ENCODE data around the gene UAP1L1. TPM values are rescaled to one million over a fixed set of nuclear protein-coding genes. Genes with fewer than 3 reads are reported as not detected.

UAP1L1 gene
- total RNA-seq, 1 donor: 6.2 TPM

DNA sequence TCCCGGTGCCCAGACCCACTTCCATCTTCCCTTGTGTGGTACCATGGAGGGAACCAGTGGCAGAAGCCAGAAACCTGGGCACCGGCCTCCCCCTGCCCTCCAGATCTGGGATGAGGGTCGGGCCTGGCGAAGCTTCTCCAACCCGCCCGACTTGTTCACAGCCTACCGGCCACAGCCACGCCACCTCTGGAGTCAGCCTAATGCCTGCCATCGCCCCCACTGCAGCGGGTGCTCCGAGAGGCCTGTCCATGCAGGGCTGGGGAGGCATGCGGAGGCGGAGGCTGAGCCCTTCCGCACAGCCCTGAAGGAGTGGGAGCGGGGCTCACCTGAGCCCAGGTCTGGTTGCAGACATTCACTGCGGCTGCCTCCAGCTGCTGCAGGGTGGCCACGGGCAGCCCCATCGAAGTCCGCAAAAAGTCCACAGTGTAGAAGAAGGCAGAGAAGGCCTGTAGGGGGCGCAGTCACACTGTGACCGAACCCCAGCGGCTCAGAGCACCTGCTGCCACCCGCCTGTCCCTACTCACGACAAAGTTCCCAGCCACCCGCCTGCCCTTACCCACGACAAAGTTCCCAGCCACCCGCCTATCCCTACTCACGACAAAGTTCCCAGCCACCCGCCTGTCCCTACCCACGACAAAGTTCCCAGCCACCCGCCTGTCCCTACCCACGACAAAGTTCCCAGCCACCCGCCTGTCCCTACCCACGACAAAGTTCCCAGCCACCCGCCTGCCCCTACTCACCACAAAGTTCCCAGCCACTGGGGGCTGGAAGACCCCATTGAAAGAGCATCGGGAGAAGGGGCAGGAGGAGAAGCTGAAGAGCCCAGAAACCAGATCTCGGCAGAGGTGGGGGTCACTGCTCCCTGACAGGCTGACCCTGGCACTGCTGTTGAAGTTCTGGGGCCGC, 27.5 kb upstream of the UAP1L1 start:
- Histone ChIP-seq H3K4me3 (ENCODE audit: low read length) (no peak overlapping the region), H3K27me3 (ENCODE audit: insufficient read depth, low read length) (peaks cover 61% of the 10 kb centered on the region), H3K4me1 (ENCODE audit: insufficient read depth, low read length) (peaks cover 30% of the 10 kb centered on the region), H3K9me3 (ENCODE audit: low read depth, low read length) (no peaks in the 10 kb centered on the region)

DNA sequence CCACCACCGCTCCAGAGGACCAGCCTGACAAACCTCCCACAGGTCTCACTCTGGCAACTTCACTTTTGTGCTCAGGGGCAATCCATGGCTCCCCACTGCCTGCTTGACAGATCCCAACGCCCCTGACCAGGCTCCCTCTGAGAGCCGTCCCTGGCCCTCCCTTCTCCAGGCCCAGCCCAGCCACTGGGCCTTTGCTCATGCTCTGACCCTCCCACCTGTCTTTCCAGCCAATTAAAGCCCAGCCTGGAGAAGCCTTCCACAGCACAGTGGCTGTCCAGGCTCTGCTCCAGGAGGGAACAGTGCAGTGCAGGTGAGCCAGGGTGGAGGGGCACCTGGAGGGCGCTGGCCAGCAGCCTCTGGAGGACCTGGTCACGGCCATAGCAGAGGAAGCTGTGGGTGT, 26.7 kb upstream of the UAP1L1 start:
- H3K4me1 ChIP-seq (ENCODE audit: insufficient read depth, low read length): peaks cover 23% of the 10 kb centered on the region
- peaks cover 54% of the 10 kb centered on the region for H3K27me3 ChIP-seq (ENCODE audit: insufficient read depth, low read length)
- no peaks in the 10 kb centered on the region for H3K9me3 ChIP-seq (ENCODE audit: low read depth, low read length)
- no peak overlapping the region for H3K4me3 ChIP-seq (ENCODE audit: low read length)

DNA sequence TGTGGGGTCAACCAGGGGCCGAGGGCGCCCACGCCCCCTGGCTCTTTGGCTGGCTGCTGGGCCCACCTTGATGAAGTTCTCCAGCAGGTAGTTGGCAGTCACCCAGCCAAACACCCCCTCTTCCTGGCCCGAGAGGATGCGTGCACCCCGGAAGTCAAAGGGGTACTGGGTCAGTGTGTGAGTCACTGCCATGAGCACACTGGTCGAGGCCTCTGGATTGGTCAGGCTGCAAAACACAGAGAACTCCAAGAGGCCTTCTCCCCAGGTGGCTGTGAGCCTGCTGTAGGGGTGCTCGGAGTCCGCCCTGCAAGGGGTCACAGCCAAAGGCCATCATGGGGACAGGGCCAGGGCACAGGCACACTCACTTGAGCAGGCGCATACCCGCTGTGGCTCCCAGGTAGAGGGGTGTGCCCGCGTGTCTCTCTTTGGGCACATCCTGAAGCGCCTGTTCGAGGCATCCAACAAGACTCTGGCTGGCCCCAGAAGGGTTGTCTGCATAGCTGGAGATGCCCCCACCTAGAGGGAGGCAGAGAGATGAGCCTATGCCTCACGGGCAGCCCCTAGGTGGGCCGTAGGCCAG, 26.1 kb upstream of the UAP1L1 start:
- peaks cover 51% of the 10 kb centered on the region for H3K27me3 ChIP-seq (ENCODE audit: insufficient read depth, low read length)
- no peaks in the 10 kb centered on the region for H3K9me3 ChIP-seq (ENCODE audit: low read depth, low read length)
- no peak overlapping the region for H3K4me3 ChIP-seq (ENCODE audit: low read length)
- peaks cover 18% of the 10 kb centered on the region for H3K4me1 ChIP-seq (ENCODE audit: insufficient read depth, low read length)

DNA sequence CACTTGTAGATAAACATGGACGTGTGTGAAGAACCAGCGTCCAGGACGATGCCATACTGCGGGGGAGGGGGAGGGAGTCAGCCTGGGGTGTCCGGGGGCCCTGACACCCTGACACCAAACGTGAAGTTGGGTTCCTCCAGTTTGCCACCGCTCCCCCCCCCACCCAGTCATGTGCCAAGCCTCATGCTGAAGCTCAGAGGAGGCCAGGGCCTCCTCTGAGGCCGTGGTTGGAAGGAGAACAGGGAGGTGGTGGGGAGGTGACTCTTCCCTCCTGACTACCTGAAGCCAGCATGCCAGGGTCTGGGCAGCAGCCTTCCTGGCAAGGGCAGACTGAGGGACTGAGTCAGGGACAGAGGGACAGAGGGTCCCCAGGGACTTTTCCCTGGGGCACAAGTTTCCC, 25.0 kb upstream of the UAP1L1 start:
- no peak overlapping the region for H3K4me3 ChIP-seq (ENCODE audit: low read length)
- no peaks in the 10 kb centered on the region for H3K9me3 ChIP-seq (ENCODE audit: low read depth, low read length)
- H3K4me1 ChIP-seq (ENCODE audit: insufficient read depth, low read length): peaks cover 12% of the 10 kb centered on the region
- H3K27me3 ChIP-seq (ENCODE audit: insufficient read depth, low read length): peaks cover 40% of the 10 kb centered on the region

DNA sequence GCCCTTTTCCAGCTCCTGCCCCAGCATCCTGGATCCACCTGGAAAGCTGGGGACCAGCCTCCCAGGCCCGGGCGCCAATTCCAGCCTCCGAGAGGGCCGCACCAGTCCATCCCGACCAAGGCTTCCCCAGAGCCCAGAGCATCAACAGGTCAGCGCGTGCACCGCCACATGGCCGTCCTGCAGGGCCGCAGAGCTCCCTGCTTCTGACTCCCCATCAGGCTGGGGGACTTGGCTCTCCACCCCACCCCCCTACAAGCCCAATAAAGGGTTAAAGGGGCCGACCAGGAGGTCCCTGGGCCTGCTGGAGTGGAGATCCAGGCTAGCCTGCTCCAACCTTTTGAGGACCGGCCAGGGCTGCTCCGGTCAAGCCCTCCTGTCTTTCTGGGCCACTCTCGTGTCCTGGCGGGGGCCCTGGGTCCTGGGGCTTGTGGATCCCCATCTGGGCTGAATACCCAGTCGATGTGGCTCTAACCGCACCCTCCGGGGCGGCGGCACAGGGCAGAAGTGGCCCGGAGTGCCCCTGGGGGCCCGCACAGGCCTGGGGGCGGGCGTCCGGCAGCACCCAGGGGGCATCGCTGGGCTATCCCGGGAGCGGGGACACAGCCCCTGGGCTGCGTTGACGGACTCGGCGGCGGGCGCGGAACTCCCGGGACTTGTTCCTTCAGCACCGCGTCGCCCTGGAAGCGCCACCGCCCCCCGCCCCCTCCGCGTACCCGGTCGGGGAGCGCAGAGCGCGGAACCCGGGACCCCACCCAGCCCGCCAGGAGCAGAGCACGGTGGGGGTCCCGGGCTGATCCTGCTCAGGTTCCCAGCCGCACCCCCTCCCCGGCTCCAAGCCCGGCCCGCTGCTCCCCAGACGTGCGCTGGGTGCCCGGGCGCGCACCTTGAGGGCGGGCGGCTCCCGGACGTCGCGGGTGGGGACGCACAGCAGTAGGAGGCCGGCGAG, 24.0 kb upstream of the UAP1L1 start:
- no peak overlapping the region for H3K4me3 ChIP-seq (ENCODE audit: low read length)

DNA sequence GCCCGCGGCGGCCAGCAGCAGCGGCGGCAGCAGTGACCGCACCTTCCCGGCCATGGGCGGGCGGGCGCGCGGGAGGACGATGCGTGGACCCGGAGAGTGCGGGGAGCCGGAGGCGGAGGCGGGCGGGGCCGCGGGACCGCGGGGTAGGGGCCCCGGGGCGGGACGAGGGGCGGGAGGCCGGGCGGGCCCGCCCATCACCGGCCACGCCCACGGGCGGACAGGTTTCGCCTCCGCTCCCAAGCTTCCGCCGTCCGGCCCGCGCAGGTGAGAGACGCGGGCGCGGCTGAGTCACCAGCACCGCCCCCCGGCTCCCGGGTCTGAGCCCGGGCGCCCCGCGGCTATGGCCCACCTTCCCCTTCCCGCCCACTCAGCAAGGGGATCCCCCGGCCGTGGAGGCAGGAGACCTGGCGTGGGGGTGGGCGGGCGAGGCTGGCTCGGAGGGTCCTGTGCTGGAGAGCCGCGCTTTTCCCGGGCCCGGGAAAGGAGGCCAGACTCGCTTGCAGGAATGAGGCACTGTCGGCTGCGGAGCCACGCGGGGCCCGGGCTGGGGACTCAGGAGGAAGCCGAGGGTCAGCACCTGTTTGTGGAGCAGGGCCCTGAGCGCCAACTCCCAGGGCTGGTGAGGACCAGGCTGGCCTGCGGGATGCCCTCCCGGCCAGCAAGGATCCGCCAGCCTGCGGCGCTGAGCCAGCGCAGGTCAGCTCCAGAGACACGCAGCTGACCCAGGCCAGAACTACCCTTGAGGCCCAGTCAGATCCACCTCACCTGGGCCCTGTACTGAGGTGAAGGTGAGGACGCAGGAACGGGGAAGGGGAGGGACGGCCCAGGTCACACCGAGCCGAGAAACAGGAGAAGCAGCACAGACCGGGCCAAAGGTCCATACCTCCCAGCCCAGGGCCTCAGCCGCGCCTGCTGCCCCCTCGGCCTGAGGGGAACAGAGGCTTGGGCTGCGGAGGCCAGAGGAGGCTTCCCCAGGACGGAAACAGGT, 23.1 kb upstream of the UAP1L1 start, which contains the start of gene ENTPD2:
TSS of gene ENTPD2 (minus strand) at position 118 of the 988 bp plus-strand sequence. CDS start at position 54, 64 bp downstream.
- H3K4me1 ChIP-seq (ENCODE audit: insufficient read depth, low read length): peaks cover 16% of the 10 kb centered on the region
- H3K27me3 ChIP-seq (ENCODE audit: insufficient read depth, low read length): peaks cover 28% of the 10 kb centered on the region
- no peaks in the 10 kb centered on the region for H3K9me3 ChIP-seq (ENCODE audit: low read depth, low read length)
- H3K4me3 ChIP-seq (ENCODE audit: low read length): no peak within 1 kb of the TSS

More for the DNA sequence above, 24.0 kb upstream of the UAP1L1 start:
- Histone ChIP-seq H3K9me3 (ENCODE audit: low read depth, low read length) (no peaks in the 10 kb centered on the region), H3K4me1 (ENCODE audit: insufficient read depth, low read length) (peaks cover 12% of the 10 kb centered on the region), H3K27me3 (ENCODE audit: insufficient read depth, low read length) (peaks cover 31% of the 10 kb centered on the region)

DNA sequence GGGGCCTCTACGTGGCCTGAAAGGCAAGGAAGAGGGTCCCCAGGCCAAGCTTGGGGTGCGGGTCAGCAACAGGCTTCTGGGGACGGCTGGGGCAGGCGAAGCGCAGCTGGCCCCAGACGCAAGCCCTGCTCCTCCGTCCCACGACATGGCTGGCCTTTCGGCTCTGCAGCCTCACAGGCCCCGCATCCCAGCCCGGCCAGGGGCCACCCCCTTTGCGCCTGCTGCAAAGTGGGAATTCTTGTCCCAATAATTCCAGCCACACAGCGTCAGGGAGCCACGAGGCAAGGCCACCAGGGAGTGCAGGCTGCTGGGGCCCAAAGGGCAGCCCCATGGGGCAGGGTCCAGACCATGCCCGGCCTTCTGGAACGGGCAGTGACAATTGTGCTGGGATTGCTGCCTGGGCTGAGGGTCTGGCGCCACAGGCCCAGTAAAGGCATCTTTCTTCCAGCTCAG, 22.4 kb upstream of the UAP1L1 start:
- no peaks in the 10 kb centered on the region for H3K9me3 ChIP-seq (ENCODE audit: low read depth, low read length)
- peaks cover 21% of the 10 kb centered on the region for H3K27me3 ChIP-seq (ENCODE audit: insufficient read depth, low read length)
- peaks cover 16% of the 10 kb centered on the region for H3K4me1 ChIP-seq (ENCODE audit: insufficient read depth, low read length)

DNA sequence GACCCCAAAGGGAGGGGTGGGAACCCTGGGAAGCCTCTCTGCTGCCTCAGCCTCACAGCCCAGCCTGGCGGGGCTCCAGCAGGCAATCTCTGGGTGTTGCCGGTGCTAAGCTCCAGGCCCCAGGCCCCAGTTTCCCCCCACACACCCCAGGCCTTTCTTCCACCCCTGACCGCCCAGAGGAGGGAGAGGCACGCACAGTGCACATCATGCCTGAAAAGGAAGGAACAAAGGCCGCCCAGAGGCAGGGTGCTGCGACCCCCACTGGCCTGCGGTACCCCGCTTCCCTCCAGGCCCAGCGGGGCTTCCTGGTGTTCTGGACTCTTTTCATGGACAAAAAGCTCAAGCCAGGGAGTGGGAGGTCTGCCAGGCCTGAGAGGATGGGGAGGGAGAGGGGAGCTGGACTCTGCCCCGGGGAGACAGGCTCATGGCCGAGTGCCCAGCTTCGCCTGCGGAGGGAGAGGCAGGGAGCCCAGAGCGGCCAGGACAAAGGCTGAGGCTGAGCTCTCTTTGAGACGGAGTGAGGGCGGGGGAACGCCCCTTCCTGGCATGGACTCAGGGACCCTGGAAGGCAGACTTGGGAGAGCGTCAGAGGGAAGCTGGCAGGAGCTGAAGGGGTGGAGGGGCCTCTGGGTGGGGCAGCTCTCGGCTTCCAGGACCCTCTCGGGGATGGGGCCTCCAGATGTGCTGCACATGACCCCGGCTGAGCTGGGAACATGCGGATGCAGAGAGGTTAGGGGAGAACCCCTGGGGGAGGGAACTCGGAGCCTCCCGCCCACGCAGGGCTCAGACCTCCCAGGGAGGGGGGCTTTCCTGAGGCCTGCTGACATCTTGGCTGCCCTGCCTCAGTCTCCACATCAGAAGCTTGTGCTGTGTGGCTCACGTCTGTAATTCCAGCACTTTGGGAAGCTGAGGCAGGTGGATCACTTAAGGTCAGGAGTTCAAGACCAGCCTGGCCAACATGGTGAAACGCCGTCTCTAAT, 21.6 kb upstream of the UAP1L1 start:
- Histone ChIP-seq H3K9me3 (ENCODE audit: low read depth, low read length) (no peaks in the 10 kb centered on the region), H3K27me3 (ENCODE audit: insufficient read depth, low read length) (peaks cover 17% of the 10 kb centered on the region), H3K4me3 (ENCODE audit: low read length) (no peak overlapping the region), H3K4me1 (ENCODE audit: insufficient read depth, low read length) (peaks cover 16% of the 10 kb centered on the region)

More for the DNA sequence above, 22.4 kb upstream of the UAP1L1 start:
- H3K4me3 ChIP-seq (ENCODE audit: low read length): no peak overlapping the region

DNA sequence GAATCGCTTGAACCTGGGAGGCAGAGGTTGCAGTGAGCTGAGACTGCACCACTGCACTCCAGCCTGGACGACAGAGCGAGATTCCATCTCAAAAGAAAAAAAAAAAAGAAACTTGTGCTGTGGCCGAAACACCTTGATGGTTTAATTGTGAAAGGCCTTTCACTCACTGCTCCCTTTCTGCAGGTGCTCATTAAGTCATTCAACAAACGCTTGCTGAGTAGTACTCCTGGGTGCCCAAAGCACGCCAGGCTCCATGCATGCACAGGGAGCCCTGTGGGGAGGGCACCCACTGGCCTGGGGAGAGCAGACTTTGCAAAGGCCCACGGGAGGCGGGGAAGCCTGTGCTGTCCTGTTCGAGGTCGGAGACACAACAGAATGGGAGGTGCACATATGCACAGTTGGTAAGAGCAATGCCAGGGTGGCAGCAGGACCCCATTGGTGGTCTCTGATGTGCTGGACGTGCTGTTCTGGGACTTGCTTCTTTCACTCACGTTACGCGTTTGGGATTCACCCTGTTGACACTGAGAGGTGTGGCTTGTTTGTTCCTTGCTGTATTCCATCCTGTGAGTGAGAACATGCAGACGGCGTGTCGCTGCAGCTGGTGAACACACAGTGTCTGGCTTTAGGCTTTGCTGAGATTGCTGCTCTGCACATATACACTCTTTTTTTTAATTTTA, 20.4 kb upstream of the UAP1L1 start:
- H3K4me3 ChIP-seq (ENCODE audit: low read length): no peak overlapping the region
- peaks cover 16% of the 10 kb centered on the region for H3K4me1 ChIP-seq (ENCODE audit: insufficient read depth, low read length)
- no peaks in the 10 kb centered on the region for H3K9me3 ChIP-seq (ENCODE audit: low read depth, low read length)
- peaks cover 13% of the 10 kb centered on the region for H3K27me3 ChIP-seq (ENCODE audit: insufficient read depth, low read length)

DNA sequence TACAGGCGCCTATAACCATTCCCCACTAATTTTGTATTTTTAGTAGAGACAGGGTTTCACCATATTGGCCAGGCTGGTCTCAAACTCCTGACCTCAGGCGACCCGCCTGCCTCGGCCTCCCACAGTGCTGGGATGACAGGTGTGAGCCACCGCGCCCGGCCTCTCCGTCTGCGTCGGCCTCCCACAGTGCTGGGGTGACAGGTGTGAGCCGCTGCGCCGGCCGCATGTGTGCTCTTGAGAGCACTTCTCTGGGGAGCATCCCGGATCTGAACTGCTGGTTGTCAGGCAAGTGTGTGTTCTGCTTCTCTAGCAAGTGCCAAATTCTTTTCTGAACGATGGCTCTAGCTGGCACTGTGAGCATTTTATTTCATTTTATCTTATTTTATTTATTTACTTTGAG, 19.8 kb upstream of the UAP1L1 start:
- Histone ChIP-seq H3K4me3 (ENCODE audit: low read length) (no peak overlapping the region), H3K27me3 (ENCODE audit: insufficient read depth, low read length) (peaks cover 8% of the 10 kb centered on the region)

DNA sequence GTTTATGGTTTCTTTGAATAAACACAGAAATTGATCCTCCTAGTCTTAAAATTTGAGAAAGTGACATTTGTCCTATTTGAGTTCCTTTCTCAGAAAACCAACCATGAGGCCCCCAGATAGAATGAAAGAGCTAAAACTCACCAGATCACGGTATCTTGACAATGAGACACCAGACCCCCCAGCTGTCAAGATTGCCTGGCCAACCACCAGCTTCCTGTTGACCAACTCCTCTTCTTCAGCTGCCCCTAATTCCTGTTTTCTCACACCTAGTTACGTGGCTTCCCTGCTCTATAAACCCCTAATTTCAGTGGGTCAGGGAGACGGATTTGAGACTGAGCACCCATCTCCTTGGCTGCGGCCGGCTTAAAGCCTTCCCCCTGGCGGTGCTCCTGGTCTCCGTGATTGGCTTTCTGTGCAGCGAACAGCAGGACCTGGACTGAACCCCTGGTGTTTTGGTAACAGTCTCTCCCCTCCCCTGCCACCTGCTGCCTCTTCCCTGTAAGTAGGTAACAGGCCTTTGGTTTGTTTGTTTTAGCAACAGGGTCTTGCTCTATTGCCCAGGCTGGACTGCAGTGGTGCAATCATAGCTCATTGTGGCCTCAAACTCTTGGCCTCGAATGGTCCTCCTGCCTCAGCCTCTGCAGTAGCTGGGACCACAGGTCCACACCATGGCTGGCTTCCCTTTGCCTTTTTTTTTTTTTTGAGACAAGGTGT, 18.6 kb upstream of the UAP1L1 start:
- no peak overlapping the region for H3K4me3 ChIP-seq (ENCODE audit: low read length)
- no peaks in the 10 kb centered on the region for H3K9me3 ChIP-seq (ENCODE audit: low read depth, low read length)
- no peaks in the 10 kb centered on the region for H3K27me3 ChIP-seq (ENCODE audit: insufficient read depth, low read length)
- peaks cover 5% of the 10 kb centered on the region for H3K4me1 ChIP-seq (ENCODE audit: insufficient read depth, low read length)

More for the DNA sequence above, 19.8 kb upstream of the UAP1L1 start:
- peaks cover 16% of the 10 kb centered on the region for H3K4me1 ChIP-seq (ENCODE audit: insufficient read depth, low read length)
- no peaks in the 10 kb centered on the region for H3K9me3 ChIP-seq (ENCODE audit: low read depth, low read length)

DNA sequence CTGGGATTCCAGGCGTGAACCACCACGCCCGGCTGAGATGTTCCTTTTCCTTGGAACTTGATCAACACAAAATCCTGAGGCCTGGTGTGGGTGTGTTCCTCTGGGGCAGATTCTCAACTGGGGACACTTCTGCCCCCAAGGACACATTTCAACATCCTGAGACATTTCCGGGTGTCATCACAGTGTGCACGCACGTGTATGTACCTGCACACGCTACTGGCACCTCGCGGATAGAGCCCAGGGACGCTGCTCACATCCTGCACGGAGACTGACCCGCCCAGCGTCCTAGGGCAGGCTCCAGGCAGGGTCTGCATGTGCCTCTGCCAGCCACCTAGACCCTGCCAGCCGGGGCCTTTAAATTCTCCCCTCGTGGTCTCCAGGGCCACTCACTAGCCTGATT, 14.9 kb upstream of the UAP1L1 start:
- H3K4me1 ChIP-seq (ENCODE audit: insufficient read depth, low read length): peaks cover 6% of the 10 kb centered on the region
- H3K27me3 ChIP-seq (ENCODE audit: insufficient read depth, low read length): no peaks in the 10 kb centered on the region
- H3K9me3 ChIP-seq (ENCODE audit: low read depth, low read length): no peaks in the 10 kb centered on the region
- H3K4me3 ChIP-seq (ENCODE audit: low read length): no peak overlapping the region
